GM12891 (cell line): Measurements from ENCODE around the gene ERN2.

ENCODE experiments used
- DNase-seq: peaks from one replicate; pipeline ENCODE4 v3.0.0; 2011; ENCODE audit warnings: low spot score; ENCODE audit not compliant: insufficient read length
- FAIRE-seq: peaks from 2 replicates; lab custom pipeline; 2011; peaks lifted over from hg19 to GRCh38; lab: Jason Lieb, UNC
- PAX5 ChIP-seq: IDR thresholded peaks from 2 replicates; pipeline ENCODE4 v1.6.1; 2011; ENCODE audit warnings: low read length, moderate library complexity, mild to moderate bottlenecking; ENCODE audit not compliant: insufficient read depth, severe bottlenecking
- POLR2A ChIP-seq: IDR thresholded peaks from 2 replicates; pipeline ENCODE4 v1.6.1; 2011; ENCODE audit warnings: low read depth, low read length, control low read depth
- POLR2AphosphoS5 ChIP-seq: IDR thresholded peaks from 2 replicates; pipeline ENCODE4 v1.6.1; 2011; ENCODE audit warnings: low read depth, low read length, control low read depth
- POU2F2 ChIP-seq: IDR thresholded peaks from 2 replicates; pipeline ENCODE4 v1.6.1; 2011; ENCODE audit warnings: low read depth, mild to moderate bottlenecking, control low read depth, low read length, moderate library complexity
- SPI1 ChIP-seq: IDR thresholded peaks from 2 replicates; pipeline ENCODE4 v1.6.1; 2011; ENCODE audit warnings: low read depth, low read length, control low read depth
- TAF1 ChIP-seq: IDR thresholded peaks from 2 replicates; pipeline ENCODE4 v1.6.1; 2011; ENCODE audit warnings: low read depth, low read length, control low read depth

The ERN2 gene

DNA sequence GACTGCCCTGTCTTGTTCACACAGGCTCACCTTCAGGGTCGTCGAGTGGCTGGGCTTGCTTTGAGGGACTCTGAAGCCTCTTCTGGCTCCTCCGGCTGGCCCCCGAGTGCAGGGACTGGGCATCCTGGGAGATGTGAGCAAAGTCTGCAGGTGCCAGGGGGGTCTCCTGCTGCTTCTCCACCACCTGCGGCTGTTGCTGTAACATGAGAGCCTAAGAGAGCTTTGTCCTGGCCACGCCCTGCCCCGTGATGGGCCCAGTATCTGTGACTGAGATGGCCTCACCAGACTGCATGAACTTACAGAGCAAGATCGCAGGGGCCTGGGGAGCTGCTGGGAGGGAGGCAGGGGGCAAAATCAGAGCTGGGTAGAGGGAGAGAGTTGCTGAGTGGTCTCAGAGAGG is 12.5 kb downstream of the ERN2 start:
- FAIRE-seq (no peak), DNase-seq (no peak)
- no peak for TF ChIP-seq POLR2A
- TF ChIP-seq PAX5: no peak
- no peak for TF ChIP-seq POLR2AphosphoS5
- TF ChIP-seq POU2F2: no peak
- TF ChIP-seq SPI1: no peak
- TF ChIP-seq TAF1: no peak

DNA sequence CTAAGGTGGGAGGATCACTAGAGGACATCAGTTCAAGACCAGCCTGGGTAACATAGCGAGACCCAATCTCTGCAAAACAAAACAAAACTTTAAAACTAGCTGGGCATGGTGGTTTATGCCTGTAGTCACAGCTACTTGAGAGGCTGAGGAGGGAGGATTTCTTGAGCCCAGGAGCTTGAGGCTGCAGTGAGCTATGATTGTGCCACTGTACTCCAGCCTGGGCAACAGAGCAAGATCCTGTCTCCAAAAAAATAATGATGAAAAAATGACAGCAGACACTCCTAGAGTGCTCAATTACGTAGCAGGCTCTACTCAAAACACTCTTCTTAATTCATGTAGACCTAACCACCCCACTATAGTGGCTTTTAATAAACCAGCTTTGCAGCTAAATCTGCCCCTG is 12.9 kb downstream of the ERN2 start:
- DNase-seq: no peak
- TF ChIP-seq PAX5 (no peak), POU2F2 (no peak), POLR2AphosphoS5 (no peak), SPI1 (no peak), POLR2A (no peak), TAF1 (no peak)
- FAIRE-seq: no peak

DNA sequence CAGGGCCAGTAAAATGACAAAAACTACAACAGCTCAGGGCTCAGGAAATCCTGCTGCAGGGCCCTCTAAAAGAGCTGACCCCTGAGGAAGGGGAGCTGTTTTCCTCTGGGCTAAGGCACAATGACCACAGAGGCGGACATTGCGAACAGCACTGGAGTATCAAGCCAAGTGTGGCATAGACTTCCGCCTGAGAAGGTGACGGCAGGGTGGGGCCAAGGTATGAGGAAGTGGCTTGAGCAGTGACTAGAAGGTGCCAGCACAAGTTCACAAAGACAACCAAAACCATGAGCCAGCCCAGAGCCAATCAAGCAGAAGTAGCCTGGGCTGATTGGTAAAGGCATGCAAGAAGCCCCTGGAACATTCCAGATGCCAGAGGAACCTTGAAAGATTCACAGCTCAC is 13.9 kb downstream of the ERN2 start:
- no peak for DNase-seq
- TF ChIP-seq SPI1 (peak; percentile 57), POU2F2 (no peak)
- no peak for FAIRE-seq

DNA sequence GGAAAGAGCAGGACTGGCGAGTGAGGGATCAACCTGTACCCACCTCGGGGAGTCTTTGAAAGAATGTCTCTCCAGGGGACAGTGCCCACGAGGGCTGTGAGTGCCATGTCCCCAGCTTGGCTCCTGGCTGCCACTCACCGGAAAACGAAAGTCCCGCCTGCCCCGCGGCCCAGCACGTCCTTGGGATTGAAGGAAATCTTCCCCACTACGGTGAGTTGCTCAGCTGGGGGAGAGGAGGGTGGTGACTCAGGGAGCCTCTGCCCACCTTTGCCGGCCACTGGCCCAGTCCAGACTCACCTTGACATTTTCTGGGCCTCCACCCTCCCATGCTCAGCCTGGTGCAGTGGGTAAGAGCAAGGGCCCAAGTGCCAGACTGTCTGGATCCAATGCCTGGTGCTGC is 17.3 kb downstream of the ERN2 start:
- FAIRE-seq: no peak
- no peak for TF ChIP-seq PAX5
- no peak for TF ChIP-seq POLR2A
- TF ChIP-seq TAF1: no peak
- TF ChIP-seq SPI1: no peak
- TF ChIP-seq POU2F2: no peak
- TF ChIP-seq POLR2AphosphoS5: no peak

DNA sequence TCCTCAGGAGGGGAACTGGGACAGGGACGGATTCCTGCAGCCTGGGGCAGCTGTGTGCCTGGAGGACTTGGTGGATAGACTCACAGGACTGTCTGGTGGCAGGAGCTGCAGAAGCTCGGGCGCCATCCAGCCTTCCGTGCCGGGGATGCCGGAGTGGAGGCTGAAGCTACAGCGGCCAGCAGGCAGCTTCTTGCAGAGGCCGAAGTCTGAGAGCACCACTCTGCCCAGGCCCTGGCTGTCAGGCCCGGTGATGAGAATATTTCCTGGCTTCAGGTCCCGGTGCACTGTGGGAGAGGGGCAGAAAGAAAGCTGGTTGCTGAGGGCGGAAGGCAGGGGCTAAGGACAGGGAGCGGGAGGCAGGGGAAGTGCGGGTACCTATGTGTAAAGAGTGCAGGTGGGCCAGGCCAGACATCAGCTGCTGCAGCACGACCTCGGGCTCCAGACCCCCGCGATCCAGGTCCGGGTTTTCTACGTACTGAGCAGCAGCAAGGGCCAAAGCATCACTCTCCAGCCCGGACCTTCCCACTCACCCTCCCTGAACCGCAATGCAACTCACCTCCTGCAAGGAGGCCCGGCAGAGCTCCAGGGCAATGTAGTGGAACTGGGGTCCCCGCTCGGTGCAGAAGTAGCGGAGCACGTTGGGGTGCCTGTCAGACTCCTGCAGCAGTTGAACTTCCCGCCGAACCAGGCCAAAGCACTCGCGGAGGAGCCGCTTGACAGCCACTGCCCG is 18.2 kb downstream of the ERN2 start:
- DNase-seq (no peak), FAIRE-seq (no peak)
- TF ChIP-seq PAX5 (no peak), POLR2AphosphoS5 (no peak), TAF1 (no peak), POLR2A (no peak), SPI1 (no peak), POU2F2 (no peak)

More for the DNA sequence above, 17.3 kb downstream of the ERN2 start:
- no peak for DNase-seq

DNA sequence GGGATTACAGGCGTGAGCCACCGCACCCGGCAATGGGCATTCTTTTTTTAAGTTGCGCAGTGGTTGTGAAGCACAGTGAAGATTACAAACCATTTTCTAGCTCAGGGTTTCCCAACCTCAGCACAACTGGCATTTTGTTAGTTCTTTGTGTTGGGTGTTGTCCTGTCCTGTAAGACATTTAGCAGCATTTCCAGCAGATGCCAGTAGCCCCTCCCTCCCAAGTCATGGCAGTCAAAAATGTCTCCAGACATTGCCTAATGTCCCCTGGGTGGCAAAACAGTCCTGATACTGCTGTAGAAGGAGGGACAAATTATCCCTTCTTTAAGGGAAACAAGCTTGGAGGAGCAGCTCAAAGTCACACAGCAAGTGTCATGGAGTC is 18.8 kb downstream of the ERN2 start:
- TF ChIP-seq PAX5 (no peak), POU2F2 (no peak), POLR2A (no peak), TAF1 (no peak), SPI1 (no peak), POLR2AphosphoS5 (no peak)
- DNase-seq (no peak), FAIRE-seq (no peak)

DNA sequence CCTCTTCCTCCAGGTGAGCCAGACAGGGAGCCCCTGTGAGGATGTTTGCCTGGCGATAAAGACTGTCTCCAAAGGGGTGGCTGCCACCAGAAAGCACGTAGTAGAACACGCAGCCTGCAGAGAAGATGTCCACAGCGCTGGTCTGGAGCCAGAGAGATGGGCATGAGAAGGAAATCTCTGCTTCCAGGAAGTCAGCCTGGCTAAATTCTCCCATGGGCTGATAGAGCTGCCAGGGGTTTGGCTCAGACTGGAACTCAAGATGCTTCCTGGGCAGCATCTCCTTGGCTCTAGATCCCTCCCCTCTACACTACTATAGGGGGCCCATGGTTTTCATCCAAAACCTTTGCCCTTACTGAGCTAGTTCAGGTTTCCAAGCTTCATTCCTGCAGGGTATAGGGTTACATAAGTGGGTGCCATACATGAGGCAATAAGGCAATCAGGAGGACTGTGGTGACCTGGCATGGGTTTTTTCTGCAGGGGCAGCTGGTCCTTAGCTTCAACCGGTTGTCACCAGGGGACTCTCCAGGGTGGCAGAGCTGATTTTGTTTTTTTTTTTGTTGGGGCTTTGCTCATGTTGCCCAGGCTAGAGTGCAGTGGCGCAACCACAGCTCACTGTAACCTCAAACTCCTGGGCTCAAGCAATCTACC is 20.7 kb downstream of the ERN2 start:
- TF ChIP-seq SPI1 (no peak), POU2F2 (no peak)
- no peak for DNase-seq
- no peak for FAIRE-seq

DNA sequence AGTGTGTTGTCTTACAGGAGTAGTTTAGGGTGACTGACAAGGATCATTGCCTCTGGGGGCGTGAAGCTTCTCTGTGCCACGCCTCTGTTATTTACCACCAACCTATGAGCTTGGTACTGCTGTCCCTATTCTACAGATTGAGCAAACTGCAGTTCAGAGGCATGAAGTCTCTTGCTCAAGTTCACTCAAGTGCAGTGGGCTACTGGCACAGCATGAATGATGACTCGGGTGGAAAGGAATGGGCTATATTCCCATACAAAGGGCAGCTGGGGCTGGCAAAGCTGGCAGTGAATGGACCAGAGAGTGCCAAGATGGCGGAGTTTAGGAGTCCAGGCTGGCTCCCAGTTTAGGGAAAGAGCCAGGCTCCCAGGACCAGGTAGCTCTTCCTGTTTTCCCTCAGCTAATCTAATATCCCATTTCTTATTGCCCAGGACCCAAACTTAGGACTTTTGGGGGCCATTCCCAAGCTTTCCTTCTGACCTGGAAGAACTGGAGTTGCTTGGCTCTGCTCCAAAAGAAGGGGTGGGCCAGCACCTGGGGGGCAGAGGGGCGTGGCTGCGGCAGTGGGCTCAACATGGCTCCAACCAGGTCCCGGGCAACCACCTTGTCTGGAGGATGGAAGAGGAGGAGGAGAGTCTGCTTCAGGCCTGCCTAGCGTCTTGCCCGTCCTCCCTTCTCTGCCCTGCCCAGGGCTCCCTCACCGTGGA is 21.4 kb downstream of the ERN2 start:
- FAIRE-seq: no peak
- TF ChIP-seq TAF1 (no peak), POU2F2 (no peak), PAX5 (no peak), POLR2AphosphoS5 (no peak), POLR2A (no peak)
- no peak for DNase-seq

DNA sequence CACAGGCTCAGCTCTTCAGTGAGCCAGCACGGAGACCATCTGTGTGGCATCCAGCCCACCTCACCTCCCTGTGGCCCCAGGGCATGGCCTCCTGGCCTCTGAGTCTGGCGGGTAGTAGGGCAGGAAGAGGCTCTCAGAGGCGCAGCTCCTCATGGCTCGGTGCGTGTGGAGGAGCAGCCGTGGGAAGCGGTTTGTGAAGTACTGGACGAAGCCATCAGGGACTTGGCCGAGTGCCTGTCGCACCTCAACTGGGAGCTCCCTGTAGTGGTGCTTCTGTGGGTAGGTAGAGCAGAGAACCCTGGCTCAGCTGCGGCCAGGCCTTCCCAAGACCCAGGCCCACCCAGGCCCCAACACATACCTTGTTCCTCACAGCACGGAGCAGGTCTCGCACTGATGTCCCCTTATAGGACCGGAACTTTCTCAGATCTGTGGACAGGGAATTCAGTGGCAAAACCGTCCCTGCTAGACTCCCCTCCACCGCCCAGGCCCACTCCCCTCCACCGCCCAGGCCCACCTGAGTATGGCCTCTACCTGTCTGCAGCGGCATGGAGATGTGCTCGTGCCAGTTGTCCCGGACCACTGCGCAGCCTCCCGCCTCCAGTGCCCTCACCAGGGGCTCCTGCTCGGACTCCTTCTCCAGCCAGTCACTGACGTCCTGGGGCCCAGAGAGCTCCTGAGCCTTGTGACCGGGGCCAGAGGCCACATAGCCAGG is 22.1 kb downstream of the ERN2 start:
- no peak for TF ChIP-seq TAF1
- no peak for TF ChIP-seq POU2F2
- no peak for TF ChIP-seq PAX5
- no peak for TF ChIP-seq POLR2A
- TF ChIP-seq SPI1: no peak
- no peak; the same call in 1 of the 2 replicates for TF ChIP-seq POLR2AphosphoS5
- FAIRE-seq (no peak), DNase-seq (no peak)
